ENCODE results near the gene LAPTM4A. TPM values are rescaled to one million over a fixed set of nuclear protein-coding genes. Genes with fewer than 3 reads are reported as not detected.

Gene LAPTM4A
- total RNA-seq, 1 experiment from 2014 or later: 125 TPM

DNA sequence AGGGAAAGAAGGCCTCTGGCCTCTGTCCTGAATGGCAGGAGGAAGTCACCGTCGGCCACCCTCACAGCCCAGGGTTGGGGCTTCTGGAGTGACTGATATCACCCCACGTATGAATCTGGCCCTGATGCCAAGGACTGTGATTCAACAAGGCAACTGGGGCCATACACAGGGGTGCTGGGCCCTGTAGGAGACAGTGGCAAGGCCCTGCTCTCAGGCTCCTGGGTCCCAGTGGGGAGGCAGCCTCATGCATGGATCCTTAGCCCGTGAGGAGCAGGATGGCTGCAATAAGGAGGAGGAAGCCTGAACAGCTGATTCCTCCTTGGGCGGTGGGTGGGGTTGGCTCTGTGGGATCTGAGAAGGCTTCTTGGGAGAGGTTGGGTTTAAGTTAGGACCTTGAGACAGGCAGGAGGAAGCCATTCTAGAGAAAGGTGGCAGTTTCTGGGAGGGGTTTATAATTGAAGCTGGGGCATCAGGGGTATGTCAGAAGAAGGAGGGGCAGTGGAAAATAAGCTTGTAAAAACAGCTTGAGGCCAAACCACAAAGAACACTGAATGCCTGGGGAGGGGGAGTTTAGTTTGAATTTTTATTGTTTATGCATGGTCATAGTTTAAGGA is 42.8 kb upstream of the LAPTM4A start:
- peak overlapping the region; percentile 36 for H3K27ac ChIP-seq
- H3F3A ChIP-seq (ENCODE audit: insufficient read depth, low read depth): 0 out of 2 replicates have a peak, but pooled peaks cover under 1% of the 10 kb centered on the region
- H3K4me2 ChIP-seq: peak overlapping the region; percentile 15; the same call in 1 of the 2 replicates
- DNase-seq: no peak
- H3K9me3 ChIP-seq (ENCODE audit: insufficient read depth, low read depth): no peaks in the 10 kb centered on the region
- no peaks in the 10 kb centered on the region for H3K36me3 ChIP-seq (ENCODE audit: low read depth)
- H3K79me2 ChIP-seq (ENCODE audit: low read depth): no peaks in the 10 kb centered on the region
- H3K27me3 ChIP-seq (ENCODE audit: insufficient read depth, low read depth): no peaks in the 10 kb centered on the region
- no peaks in the 10 kb centered on the region for H3K9me2 ChIP-seq (ENCODE audit: insufficient read depth)
- H3K4me1 ChIP-seq (replicated peaks; ENCODE audit: insufficient read depth): peaks cover 43% of the 10 kb centered on the region
- intact Hi-C loops (cut with micrococcal nuclease; ENCODE audit: unreplicated experiment): loop anchor here (1.0 to 10.0 kb wide), 3 partner anchors 138 to 1569 kb away; no protein-coding TSS in a partner anchor
- no peak overlapping the region for H2AFZ ChIP-seq
- no peak for TF ChIP-seq EZH2 (IDR thresholded peaks at IDR 0.05; ENCODE audit: low read depth)
- TF ChIP-seq, protein P1, sequence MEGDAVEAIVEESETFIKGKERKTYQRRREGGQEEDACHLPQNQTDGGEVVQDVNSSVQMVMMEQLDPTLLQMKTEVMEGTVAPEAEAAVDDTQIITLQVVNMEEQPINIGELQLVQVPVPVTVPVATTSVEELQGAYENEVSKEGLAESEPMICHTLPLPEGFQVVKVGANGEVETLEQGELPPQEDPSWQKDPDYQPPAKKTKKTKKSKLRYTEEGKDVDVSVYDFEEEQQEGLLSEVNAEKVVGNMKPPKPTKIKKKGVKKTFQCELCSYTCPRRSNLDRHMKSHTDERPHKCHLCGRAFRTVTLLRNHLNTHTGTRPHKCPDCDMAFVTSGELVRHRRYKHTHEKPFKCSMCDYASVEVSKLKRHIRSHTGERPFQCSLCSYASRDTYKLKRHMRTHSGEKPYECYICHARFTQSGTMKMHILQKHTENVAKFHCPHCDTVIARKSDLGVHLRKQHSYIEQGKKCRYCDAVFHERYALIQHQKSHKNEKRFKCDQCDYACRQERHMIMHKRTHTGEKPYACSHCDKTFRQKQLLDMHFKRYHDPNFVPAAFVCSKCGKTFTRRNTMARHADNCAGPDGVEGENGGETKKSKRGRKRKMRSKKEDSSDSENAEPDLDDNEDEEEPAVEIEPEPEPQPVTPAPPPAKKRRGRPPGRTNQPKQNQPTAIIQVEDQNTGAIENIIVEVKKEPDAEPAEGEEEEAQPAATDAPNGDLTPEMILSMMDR (conservative IDR thresholded peaks at IDR 0.05): no peak
- BruUV-seq (replicated peaks): no TSS peak
- no peak overlapping the region for H3K4me3 ChIP-seq
- CTCF ChIA-PET: interaction anchor here (0.7 to 1.1 kb wide), 2 partner anchors 79 kb away, joined by 4 read pairs; no protein-coding TSS in a partner anchor
- POLR2A ChIA-PET (ENCODE audit: unreplicated experiment): interaction anchor here (0.6 to 0.7 kb wide), 2 partner anchors 15 to 77 kb away, joined by 3 to 5 read pairs; no protein-coding TSS in a partner anchor
- no peaks in the 10 kb centered on the region for H4K20me1 ChIP-seq (ENCODE audit: insufficient read depth)

DNA sequence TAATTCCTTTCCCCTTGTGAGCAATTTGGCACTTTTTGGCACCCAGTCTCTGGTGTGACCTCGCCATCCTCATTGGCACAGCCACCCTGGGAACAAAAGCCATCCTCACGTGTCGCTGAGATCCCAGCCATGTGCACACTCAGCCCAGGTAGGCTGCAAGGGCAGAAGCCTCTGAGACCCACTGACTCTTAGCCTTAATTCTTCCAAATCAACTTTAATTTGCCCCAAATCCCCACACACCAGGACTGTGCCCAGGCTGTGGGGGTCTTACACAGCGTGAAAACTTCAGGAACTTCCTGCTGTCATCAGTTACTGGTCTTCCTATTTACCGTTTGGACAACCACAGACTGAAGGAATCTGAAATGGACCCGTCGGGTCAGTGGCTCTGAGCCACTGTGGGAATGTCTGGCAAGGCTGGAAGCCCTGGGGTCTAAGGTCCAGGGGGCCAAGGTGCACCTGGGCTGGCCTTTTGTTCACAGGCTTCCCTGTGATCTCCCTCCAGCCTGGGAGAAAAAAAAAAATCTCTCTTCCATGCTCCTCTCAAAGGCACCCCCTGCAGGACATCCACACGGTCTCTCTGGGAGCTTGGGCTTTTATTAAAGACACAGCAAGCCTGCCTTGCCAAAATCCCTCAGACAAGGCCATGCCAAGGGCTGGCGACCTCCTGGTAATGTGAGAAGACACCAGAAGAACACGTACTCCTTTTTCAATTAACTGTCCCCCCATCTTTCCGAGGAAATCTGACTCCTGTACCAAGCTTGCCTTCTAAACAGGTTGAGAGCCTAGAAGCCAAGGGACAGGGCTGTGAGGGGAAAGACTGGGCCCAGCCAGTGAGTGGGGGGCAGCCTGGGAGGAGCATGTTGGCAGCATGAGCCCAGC is 42.1 kb upstream of the LAPTM4A start:
- TF ChIP-seq EZH2 (IDR thresholded peaks at IDR 0.05; ENCODE audit: low read depth): no peak
- TF ChIP-seq, protein P1 (conservative IDR thresholded peaks at IDR 0.05): peak; percentile 74
- no peak overlapping the region for H3K4me3 ChIP-seq
- peak overlapping the region; percentile 36 for H3K27ac ChIP-seq
- H3K9me3 ChIP-seq (ENCODE audit: insufficient read depth, low read depth): no peaks in the 10 kb centered on the region
- no TSS peak for BruUV-seq (replicated peaks)
- H2AFZ ChIP-seq: no peak overlapping the region
- H3K27me3 ChIP-seq (ENCODE audit: insufficient read depth, low read depth): no peaks in the 10 kb centered on the region
- peak; percentile 60 to 61 for DNase-seq
- H3K36me3 ChIP-seq (ENCODE audit: low read depth): no peaks in the 10 kb centered on the region
- ChIA-PET CTCF (interaction anchor here (0.7 kb wide), 1 partner anchor 78 kb away, joined by 4 read pairs; no protein-coding TSS in a partner anchor), POLR2A (ENCODE audit: unreplicated experiment) (interaction anchor here (0.7 kb wide), 1 partner anchor 76 kb away, joined by 3 read pairs; no protein-coding TSS in a partner anchor)
- peak overlapping the region; percentile 15; the same call in 1 of the 2 replicates for H3K4me2 ChIP-seq
- no peaks in the 10 kb centered on the region for H3K79me2 ChIP-seq (ENCODE audit: low read depth)
- intact Hi-C loops (cut with micrococcal nuclease; ENCODE audit: unreplicated experiment): loop anchor here (1.0 to 10.0 kb wide), 5 partner anchors 43 to 1569 kb away; no protein-coding TSS in a partner anchor
- H3F3A ChIP-seq (ENCODE audit: insufficient read depth, low read depth): 0 out of 2 replicates have a peak, but pooled peaks cover 5% of the 10 kb centered on the region
- H3K4me1 ChIP-seq (replicated peaks; ENCODE audit: insufficient read depth): peaks cover 43% of the 10 kb centered on the region
- no peaks in the 10 kb centered on the region for H4K20me1 ChIP-seq (ENCODE audit: insufficient read depth)
- no peaks in the 10 kb centered on the region for H3K9me2 ChIP-seq (ENCODE audit: insufficient read depth)

- BruUV-seq (replicated peaks): no TSS peak
- Histone ChIP-seq H3K36me3 (ENCODE audit: low read depth) (no peaks in the 10 kb centered on the region), H2AFZ (no peak overlapping the region), H3K27ac (no peak overlapping the region), H4K20me1 (ENCODE audit: insufficient read depth) (no peaks in the 10 kb centered on the region), H3K4me3 (no peak overlapping the region), H3K9me3 (ENCODE audit: insufficient read depth, low read depth) (no peaks in the 10 kb centered on the region), H3K9me2 (ENCODE audit: insufficient read depth) (no peaks in the 10 kb centered on the region), H3K27me3 (ENCODE audit: insufficient read depth, low read depth) (no peaks in the 10 kb centered on the region), H3K4me2 (no peak overlapping the region), H3K79me2 (ENCODE audit: low read depth) (no peaks in the 10 kb centered on the region), H3F3A (ENCODE audit: insufficient read depth, low read depth) (0 out of 2 replicates have a peak, but pooled peaks cover 5% of the 10 kb centered on the region), H3K4me1 (replicated peaks; ENCODE audit: insufficient read depth) (peaks cover 42% of the 10 kb centered on the region)
- POLR2A ChIA-PET (ENCODE audit: unreplicated experiment): no interaction called here
- TF ChIP-seq EZH2 (IDR thresholded peaks at IDR 0.05; ENCODE audit: low read depth): no peak
- TF ChIP-seq, protein P1 (conservative IDR thresholded peaks at IDR 0.05): no peak
- intact Hi-C loops (cut with micrococcal nuclease; ENCODE audit: unreplicated experiment): loop anchor here (1.0 to 10.0 kb wide), 4 partner anchors 43 to 1568 kb away; no protein-coding TSS in a partner anchor
- DNase-seq: no peak
- CTCF ChIA-PET: no interaction called here
These were observed 41.4 kb upstream of the LAPTM4A start for GRCh38 chr2:20092901-20093235.

Data from PC-9 (cell line).